Measurements from ENCODE around the gene KBTBD2.
"Not testable (repeated sequence)": the region's sequence is repeated elsewhere in the genome, so short reads cannot be mapped to it uniquely, and the experiment has no call there.

Gene KBTBD2

DNA sequence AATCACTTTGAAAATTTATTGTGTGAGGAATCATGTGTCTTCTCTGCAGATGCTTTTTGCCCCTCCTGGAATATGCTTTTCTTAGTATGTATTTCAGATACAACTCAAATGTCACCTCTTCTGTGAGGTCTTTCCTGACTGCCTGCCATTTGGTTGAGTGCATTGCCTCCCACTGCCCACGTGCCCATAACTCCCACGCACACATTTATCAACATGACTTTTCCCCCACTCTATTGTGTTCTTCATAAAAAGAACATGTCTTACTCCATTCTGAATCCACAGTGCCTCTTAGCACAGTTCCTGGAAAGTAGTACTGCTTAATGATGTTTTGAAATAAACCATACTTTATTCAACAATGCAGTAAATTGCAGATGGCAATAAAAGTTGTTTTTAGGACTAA is 42.9 kb downstream of the KBTBD2 start:
- DNase-seq, result not testable (repeated sequence)

DNA sequence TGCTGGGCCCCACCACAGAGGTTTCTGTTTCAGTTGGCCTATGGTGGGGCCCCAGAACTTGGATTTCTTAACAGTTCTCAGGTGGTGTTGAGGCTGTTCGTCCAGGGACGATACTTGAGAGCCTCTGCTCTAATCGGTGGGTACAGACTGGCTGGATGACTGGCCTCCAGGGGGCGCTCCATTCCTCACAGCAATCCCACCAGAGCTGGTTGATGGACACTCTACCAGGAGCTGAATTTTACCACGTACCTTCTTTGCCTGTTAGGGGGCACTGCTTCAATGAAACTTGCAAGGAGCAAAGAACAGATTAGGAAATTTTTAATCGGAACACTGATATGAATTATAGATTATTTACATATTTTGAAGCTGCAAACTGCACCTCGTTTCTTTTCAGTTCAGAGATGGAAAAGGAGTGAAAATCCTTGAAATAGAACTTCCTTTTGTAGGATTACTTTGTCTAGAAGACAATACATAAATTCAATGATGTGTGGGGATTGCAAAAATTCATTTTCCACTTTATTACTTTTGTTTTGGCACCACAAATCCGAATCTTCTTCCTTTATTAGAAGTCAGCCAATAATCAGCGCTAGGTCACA is 44.8 kb downstream of the KBTBD2 start:
- peak; percentile 96 for DNase-seq

DNA sequence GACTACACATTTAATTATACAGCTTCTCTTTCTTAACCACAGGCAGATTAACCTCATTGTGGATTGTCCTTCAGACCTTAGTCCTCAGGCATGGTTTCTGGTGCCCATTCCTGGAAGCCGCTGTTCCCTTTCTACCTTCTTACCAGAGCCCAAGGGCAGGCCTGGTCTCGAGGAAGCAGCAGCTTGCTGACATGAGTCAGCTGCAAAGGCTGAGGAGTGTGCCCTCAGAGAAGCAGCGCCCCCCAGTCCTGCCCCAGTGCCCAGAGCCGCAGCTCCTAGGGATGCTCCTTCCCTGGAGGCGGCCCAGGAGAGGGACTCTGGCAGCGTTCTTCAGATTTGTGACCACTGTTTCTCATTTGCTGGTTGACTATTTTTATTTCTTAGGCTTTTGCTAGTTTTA is 46.8 kb downstream of the KBTBD2 start:
- DNase-seq, result not testable (repeated sequence)

DNA sequence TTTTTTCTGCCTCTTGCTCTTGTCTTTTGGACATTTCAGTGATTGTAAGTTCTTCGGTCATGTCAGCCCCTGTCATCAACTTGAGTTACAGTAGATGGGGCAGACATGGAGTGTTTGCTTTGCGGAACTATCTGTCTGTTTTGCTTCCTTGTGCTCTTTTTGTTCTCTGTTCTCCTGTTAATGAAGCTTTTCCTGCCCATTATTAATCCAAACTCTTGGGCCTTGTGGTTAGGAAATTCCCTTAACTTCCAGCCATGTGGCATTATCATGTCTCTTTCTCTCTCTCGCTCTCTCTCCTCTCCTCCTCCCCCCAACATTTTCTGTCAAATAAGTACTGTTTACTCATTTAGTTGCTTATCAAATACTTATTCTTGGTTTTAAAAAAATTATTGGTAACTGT is 47.8 kb downstream of the KBTBD2 start:
- not testable (repeated sequence) for DNase-seq

DNA sequence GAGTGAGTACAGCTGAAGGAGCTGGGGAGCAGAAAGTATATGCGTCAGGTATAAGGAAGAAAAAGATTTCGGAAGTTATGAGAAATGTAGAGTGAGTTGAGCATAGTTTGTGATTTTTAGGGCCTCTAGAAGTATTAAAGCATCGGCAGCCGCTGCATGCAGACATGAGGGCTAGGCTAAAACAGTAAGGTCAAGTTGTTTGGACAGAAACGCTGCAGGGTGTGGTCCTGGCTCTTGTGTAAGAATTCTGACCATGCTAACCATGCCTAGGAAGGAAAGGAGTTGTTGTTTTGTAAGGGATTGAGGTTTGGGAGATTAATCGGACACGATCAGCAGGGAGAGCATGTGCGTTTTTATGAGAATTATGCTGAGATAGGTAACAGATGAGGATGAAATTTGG is 51.7 kb downstream of the KBTBD2 start:
- not testable (repeated sequence) for DNase-seq

DNA sequence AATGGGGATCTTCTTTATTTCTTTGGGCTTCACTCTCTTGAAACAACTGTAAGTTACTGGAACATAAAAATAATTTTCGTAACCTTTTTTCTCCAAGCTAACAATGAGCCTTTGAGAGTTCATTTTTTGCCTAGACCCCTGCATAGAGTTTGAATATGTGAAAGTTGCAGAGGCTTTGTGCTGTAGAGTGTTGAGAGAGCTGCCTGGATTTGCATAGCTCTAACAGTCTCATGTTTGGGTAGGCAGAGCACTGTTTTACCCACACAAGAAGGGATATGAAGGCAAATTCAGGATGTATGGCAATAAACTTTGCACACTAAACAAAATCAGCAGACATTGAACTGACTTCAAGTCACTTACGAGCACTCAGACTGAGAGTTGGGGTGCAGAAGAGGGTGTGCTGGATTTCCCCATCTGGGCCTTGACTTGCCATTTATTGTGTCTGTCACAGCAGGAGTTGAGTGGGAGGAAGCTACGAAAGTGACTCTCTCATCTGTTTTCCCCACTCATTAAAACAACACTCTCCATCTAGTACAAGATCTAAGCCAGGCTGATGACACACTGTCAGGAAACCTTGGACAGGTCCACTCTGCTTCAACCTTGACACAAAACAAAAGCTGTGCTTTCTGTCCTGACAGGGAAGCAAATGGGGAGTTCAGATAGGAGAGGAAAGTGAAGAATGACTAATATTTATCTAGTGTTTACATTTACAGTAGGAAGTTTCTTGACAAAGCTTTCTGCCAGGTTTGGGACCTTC is 62.4 kb downstream of the KBTBD2 start:
- DNase-seq, result peak; percentile 25
